Measurements from ENCODE around the gene IL17RC. TPM values are rescaled to one million over a fixed set of nuclear protein-coding genes. Genes with fewer than 3 reads are reported as not detected.
"Not testable (repeated sequence)": the region's sequence is repeated elsewhere in the genome, so short reads cannot be mapped to it uniquely, and the experiment has no call there.

The IL17RC gene
- total RNA-seq, 1 donor from 2014 or later: 21.1 TPM

- Histone ChIP-seq H3K4me3 (ENCODE audit: low read depth, low read length) (no peak overlapping the region), H3K36me3 (ENCODE audit: control insufficient read depth, insufficient read depth, low read length) (no peaks in the 10 kb centered on the region), H3K27me3 (ENCODE audit: control insufficient read depth, insufficient read depth, low read length) (no peaks in the 10 kb centered on the region)
- no peak for DNase-seq (ENCODE audit: low read depth)
- FAIRE-seq: no peak
- no peak for TF ChIP-seq CTCF (IDR thresholded peaks at IDR 0.05; ENCODE audit: insufficient read depth, low read length, severe bottlenecking)
Observed at GRCh38 chr3:9875448-9875847, 41.5 kb upstream of the IL17RC start.

- not testable (repeated sequence) for FAIRE-seq; H3K36me3 ChIP-seq (ENCODE audit: control insufficient read depth, insufficient read depth, low read length); DNase-seq (ENCODE audit: low read depth); H3K27me3 ChIP-seq (ENCODE audit: control insufficient read depth, insufficient read depth, low read length); H3K4me3 ChIP-seq (ENCODE audit: low read depth, low read length)
Observed at GRCh38 chr3:9876255-9876654, 40.6 kb upstream of the IL17RC start.

- DNase-seq (ENCODE audit: low read depth) (no peak), FAIRE-seq (no peak)
Observed at GRCh38 chr3:9876991-9877390, 39.9 kb upstream of the IL17RC start.

GRCh38 chr3:9878700-9879099, 38.2 kb upstream of the IL17RC start:
- DNase-seq (ENCODE audit: low read depth): no peak
- no peak overlapping the region for H3K4me3 ChIP-seq (ENCODE audit: low read depth, low read length)
- no peak for TF ChIP-seq CTCF (IDR thresholded peaks at IDR 0.05; ENCODE audit: insufficient read depth, low read length, severe bottlenecking)
- no peaks in the 10 kb centered on the region for H3K27me3 ChIP-seq (ENCODE audit: control insufficient read depth, insufficient read depth, low read length)
- FAIRE-seq: no peak
- H3K36me3 ChIP-seq (ENCODE audit: control insufficient read depth, insufficient read depth, low read length): no peaks in the 10 kb centered on the region

More at GRCh38 chr3:9876991-9877390, 39.9 kb upstream of the IL17RC start:
- no peaks in the 10 kb centered on the region for H3K36me3 ChIP-seq (ENCODE audit: control insufficient read depth, insufficient read depth, low read length)
- H3K4me3 ChIP-seq (ENCODE audit: low read depth, low read length): no peak overlapping the region
- H3K27me3 ChIP-seq (ENCODE audit: control insufficient read depth, insufficient read depth, low read length): no peaks in the 10 kb centered on the region
- TF ChIP-seq CTCF (IDR thresholded peaks at IDR 0.05; ENCODE audit: insufficient read depth, low read length, severe bottlenecking): no peak

- FAIRE-seq (no peak), DNase-seq (ENCODE audit: low read depth) (no peak)
- Histone ChIP-seq H3K27me3 (ENCODE audit: control insufficient read depth, insufficient read depth, low read length) (no peaks in the 10 kb centered on the region), H3K4me3 (ENCODE audit: low read depth, low read length) (no peak within 1 kb of the TSS), H3K36me3 (ENCODE audit: control insufficient read depth, insufficient read depth, low read length) (no peaks in the 10 kb centered on the region)
- no peak for TF ChIP-seq CTCF (IDR thresholded peaks at IDR 0.05; ENCODE audit: insufficient read depth, low read length, severe bottlenecking)
Observed at GRCh38 chr3:9879830-9880549, 36.9 kb upstream of the IL17RC start, which contains the start of gene CIDEC. Gene CIDEC, minus strand, starts transcription at chr3:9880253. Its CDS starts 1,767 bp downstream, at chr3:9878486.

- no peak for TF ChIP-seq CTCF (IDR thresholded peaks at IDR 0.05; ENCODE audit: insufficient read depth, low read length, severe bottlenecking)
- DNase-seq (ENCODE audit: low read depth) (no peak), FAIRE-seq (no peak)
- Histone ChIP-seq H3K4me3 (ENCODE audit: low read depth, low read length) (no peak overlapping the region), H3K36me3 (ENCODE audit: control insufficient read depth, insufficient read depth, low read length) (no peaks in the 10 kb centered on the region), H3K27me3 (ENCODE audit: control insufficient read depth, insufficient read depth, low read length) (no peaks in the 10 kb centered on the region)
Observed at GRCh38 chr3:9881441-9881840, 35.5 kb upstream of the IL17RC start.
